Stimulated activated CD4-positive, alpha-beta T cell treated with anti-CD3 and anti-CD28 coated beads, Interleukin-12 subunit alpha, Interleukin-12 subunit beta, amount 100 ng/mL, for 4 hours (primary cell): ENCODE results near the gene UBN2.
"Not testable (repeated sequence)": the region's sequence is repeated elsewhere in the genome, so short reads cannot be mapped to it uniquely, and the experiment has no call there.

ENCODE experiments used
- DNase-seq: peaks from one replicate; pipeline ENCODE4 v3.0.0-alpha.2; 2020

Gene UBN2

DNA sequence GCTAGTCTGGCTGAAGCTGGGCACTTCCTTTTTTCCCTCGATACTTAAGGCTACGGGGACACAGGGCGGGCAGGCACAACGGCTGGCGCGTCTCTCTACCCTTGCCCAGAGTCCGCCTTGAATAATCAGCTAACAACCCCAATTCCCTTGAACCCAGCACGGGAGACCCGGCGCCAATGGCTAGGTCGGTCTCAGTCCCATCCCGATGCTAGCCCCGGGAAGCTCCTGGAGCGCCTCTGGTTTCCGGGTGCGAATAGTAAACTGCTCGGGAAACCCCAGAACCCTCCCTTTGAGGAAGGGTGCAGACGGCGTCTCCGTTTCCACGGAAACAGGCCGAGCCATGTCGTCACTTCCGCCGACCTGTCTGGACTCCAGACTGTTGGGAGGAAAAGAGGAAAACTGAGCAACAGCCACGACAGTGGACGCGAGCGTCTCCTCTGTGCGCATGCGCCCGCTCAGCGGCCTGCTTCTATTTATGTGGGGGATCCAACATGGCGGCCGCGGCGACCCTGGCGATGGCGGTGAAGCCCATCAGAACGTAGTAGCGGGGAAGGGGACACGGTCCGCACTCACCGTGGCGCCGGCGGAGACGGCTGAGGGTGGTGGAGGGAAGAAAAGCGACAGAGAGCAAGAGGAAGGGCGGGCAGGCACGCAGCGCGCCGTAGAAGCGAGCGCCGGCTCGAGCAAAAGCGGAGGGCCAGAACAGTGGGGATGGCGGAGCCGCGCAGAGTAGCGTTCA is at the start of gene UBN2:
Gene UBN2 (plus strand): TSS at position 464 of the 739 bp plus-strand sequence. CDS start 248 bp downstream, at position 712.
- peak; percentile 91 for DNase-seq

DNA sequence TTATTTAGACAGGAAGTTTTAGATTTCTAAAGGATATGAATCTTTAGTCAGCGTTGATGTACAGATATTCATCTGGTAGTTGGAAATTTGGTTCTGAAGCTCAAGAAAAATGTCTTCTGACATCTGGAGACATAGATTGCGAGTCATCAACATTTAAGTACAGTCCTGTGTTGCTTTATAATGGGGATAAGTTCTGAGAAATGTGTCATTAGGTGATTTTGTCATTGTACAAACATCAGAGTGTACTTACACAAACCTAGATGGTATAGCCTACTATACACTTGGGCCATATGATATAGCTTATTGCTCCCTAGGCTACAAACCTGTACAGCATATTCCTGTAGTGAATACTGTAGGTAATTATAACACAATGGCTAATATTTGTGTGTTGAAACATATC is 49.6 kb upstream of the UBN2 start:
- DNase-seq: no peak

DNA sequence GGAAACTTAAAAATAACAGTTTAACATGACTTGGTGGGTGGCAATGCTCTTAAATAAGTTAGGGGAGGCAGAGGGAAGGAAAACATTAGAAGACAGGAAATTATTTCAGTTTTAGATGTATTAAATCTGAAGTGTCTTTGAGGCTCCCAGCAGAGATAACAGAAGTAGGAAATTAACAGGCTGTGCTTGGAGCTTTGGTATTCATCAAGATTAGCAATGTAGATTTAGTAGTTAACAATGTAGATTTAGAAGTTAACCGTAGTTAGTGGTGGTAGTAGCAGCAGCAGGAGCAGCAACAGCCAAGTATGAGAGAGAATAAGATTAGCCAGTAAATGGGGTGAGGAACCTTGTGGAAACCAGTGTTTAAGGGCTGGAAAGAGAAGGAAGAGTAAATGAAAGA is 48.7 kb upstream of the UBN2 start:
- no peak for DNase-seq

DNA sequence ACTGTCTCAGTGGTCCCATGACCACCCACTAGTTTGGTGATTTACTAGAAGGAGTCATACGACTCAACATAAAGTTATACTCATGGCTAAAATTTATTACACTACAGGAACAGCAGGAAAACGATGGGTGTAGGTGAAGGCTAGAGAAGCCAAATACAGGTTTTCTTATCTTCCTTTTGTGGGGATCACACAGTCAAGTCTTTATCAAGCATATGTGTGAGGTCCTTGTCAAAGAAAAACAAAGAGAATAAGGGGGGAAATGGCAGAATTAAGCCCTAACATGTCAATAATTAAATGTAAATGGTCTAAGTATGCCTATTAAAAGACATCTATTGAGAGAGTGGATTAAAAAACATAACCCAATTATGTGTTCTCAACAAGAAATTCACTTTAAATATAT is 47.8 kb upstream of the UBN2 start:
- DNase-seq: no peak

DNA sequence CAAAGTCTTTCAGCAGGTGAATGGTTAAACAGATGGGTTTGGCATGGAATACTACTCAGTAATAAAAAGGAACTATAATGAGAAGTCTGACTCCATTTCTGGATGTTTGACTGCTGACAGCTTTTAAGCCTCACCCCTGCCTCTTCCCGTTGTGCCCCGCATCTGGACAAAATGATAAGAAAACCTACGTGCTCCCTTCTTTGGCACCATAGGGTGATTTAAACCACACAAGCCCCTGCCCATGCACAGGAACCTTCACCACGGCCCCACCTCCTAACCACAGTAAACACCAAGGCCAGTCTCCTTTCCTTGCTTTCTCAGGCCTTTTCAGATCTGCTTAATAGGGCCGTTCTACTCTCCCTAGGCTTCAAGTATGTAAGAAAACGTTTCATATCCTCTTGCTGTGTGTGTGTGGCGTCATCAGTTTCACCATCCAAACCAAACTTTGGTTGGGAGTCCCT is 47.1 kb upstream of the UBN2 start:
- DNase-seq: no peak

DNA sequence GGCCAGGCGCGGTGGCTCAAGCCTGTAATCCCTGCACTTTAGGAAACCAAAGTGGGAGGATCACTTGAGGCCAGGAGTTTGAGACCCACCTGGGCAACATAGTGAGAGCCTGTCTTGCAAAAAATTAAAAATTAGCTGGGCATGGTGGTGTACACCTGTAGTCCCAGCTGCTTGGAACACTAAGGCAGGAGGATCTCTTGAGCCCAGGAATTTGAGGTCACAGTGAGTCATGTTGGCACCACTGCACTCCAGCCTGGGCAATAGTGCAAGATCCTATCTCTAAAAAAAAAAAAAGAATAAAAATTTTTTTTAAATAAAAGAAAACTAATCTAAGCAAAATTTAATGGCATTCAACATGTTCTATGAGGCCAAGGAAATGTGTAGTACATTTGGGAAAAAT is 44.9 kb upstream of the UBN2 start:
- DNase-seq: no peak

DNA sequence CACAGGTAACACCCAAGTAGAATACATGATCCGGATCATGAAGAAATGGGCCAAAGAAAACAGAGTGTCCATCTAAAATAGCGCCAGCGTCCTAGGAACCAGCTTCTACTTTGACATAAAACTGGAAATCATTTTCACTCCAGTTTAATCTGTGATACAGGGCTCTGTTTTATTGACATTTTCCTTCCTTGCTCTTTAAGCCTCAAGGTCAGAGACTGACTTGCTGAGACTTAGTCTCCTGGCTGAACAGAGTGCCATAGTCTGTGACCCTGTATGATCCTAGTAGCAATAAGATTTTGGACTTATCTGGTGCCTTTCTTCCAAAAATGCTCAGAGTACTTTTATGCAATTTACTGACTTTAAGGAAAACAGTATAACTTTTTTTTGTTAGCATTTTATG is 41.7 kb upstream of the UBN2 start:
- DNase-seq: no peak

DNA sequence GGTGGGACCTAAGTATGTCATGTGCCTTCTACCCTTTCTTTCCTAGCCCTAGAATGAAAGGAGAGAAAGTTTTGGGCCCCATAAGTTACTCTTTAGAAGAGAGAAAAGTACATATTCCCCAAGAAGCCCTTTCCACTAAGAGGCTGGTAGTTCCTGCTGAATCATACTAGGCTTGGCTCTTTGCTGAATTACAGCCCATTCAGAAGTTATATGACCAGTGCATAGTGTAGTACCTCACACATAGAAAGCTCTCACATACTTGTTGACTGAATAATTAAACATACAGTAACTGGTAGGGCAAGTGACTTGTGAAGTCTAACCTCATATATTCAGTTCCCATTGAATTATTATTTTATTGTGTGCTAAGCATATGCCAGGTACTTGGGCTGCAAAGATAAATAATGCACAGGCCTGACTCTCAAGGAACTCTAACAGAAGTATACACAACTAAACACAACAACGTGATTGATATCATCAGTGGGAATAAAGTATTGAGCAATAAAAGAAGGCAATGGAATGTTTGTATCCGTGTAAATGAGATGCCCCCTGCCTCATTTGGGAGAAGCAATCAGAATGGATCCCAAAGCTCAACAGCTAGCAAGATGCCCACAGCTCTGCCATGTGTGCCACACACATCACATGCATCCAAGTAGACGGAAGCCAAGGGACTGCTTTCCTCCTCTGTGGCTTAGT is 38.9 kb upstream of the UBN2 start:
- no peak for DNase-seq

DNA sequence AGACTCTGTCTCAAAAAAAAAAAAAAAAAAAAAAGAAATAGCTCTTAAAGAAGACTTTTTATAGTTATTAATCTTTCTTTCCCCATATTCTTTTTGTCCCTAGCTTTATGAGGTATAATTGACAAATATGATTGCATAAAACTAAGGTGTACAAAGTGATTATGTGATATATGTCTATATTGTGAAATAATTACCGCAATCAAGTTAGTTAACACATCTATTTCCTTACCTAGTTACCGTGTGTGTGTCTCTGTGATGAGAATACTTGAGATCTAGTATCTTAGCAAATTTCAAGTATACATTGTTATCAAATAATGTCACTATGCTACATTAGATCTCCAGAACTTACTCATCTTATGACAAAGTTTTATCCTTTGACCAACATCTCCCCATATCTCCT is 30.7 kb upstream of the UBN2 start:
- DNase-seq: no peak

DNA sequence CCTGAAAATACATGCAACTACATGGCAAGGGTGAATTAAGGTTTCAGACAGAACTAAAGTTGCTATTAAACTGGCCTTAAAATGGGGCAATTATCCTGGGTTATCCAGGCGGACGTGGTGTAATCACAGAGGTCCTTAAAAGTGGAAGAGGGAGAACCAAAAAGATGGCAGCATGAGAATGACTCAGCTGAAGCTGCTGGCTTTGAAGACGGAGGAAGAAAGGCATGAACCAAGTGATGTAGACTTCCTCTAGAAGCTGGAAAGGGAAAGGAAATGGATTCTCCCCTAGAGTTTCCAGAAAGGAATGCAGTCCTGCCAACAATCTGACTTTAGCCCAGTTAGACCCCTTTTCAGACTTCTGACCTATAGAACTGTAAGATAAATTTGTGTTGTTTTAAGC is 27.0 kb upstream of the UBN2 start:
- no peak for DNase-seq

DNA sequence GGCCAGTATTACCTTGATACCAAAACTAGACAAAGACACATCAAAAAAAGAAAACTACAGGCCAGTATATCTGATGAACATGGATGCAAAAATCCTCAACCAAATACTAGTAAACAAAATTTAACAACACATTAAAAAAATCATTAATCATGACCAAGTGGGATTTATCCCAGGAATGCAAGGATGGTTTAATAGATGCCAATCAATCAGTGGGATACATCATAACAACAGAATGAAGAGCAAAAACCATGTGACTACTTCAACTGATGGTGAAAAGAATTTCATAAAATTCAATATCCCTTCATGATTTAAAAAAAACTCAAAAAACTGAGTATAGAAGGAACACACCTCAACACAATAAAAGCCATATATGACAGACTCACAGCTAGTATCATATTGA is 25.2 kb upstream of the UBN2 start:
- no peak for DNase-seq

DNA sequence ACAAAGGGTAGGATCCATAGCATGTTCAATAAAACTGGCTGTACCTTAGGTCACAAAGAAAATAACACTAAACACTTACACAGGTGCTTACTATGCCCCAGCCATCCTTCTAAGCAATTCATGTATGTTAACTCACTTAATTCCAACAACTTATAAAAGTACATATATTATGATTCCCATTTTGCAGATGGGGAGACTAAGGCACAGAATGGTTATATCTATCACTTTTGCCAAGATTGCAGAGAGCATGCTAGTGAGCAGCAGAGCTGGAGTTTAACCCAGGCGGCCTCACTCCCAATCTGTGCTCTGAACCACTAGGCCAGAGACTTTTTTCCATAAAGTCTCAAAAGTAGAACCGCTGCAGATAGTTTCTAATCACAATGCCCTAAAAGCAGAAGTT is 18.9 kb upstream of the UBN2 start:
- no peak for DNase-seq

DNA sequence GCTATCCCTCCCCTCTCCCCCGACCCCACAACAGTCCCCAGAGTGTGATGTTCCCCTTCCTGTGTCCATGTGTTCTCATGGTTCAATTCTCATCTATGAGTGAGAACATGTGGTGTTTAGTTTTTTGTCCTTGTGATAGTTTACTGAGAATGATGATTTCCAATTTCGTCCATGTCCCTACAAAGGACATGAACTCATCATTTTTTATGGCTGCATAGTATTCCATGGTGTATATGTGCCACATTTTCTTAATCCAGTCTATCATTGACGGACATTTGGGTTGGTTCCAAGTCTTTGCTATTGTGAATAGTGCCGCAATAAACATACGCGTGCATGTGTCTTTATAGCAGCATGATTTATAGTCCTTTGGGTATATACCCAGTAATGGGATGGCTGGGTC is 17.5 kb upstream of the UBN2 start:
- not testable (repeated sequence) for DNase-seq

DNA sequence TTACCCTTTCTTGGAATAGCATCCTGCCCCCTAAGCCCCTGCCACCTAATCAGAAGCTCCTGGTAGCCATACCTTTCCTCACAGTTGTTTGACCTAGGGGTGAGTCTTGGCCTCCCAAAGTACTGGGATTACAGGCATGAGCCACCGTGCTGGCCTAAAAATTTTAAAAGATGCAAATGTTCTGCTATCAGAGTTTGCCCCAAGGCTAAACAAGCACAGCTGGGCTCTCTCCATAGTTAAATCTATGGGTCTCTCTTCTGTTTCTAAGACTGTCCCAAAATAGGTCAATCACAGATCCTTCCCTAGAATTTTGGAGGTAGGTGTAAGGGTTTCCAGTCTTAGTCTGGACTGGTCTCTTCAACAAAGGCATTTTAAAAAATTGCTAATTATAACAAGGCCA is 12.9 kb upstream of the UBN2 start:
- DNase-seq: no peak

DNA sequence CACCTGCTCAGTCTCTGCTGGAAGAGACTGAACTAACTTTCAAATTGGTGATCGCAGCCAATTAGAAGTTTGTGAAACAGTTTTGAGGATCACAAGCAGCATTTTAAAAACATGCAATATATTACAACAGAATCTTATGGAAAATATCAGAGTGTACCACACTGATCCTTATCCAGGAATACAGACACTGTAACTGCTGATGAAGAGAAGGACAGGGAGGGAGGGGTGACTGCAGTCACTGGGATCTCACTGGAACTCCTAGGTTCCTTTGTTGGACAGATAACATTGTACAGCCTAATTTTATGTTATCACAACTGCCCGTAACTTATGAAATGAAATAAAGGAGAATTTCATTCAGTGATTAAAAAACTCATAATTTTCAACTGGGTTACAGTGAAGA is 6.8 kb upstream of the UBN2 start:
- no peak for DNase-seq

DNA sequence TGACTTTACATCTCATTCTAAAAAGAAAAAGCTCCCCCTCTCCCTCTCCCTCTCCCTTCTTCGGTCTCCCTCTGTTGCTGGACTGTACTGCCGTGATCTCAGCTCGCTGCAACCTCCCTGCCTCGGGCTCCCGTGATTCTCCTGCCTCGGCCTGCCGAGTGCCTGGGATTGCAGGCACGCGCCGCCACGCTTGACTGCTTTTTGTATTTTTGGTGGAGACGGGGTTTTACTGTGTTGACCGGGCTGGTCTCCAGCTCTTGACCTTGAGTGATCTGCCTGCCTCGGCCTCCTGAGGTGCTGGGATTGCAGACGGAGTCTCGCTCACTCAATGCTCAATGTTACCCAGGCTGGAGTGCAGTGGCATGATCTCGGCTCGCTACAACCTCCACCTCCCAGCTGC is 6.2 kb upstream of the UBN2 start:
- DNase-seq: not testable (repeated sequence)

DNA sequence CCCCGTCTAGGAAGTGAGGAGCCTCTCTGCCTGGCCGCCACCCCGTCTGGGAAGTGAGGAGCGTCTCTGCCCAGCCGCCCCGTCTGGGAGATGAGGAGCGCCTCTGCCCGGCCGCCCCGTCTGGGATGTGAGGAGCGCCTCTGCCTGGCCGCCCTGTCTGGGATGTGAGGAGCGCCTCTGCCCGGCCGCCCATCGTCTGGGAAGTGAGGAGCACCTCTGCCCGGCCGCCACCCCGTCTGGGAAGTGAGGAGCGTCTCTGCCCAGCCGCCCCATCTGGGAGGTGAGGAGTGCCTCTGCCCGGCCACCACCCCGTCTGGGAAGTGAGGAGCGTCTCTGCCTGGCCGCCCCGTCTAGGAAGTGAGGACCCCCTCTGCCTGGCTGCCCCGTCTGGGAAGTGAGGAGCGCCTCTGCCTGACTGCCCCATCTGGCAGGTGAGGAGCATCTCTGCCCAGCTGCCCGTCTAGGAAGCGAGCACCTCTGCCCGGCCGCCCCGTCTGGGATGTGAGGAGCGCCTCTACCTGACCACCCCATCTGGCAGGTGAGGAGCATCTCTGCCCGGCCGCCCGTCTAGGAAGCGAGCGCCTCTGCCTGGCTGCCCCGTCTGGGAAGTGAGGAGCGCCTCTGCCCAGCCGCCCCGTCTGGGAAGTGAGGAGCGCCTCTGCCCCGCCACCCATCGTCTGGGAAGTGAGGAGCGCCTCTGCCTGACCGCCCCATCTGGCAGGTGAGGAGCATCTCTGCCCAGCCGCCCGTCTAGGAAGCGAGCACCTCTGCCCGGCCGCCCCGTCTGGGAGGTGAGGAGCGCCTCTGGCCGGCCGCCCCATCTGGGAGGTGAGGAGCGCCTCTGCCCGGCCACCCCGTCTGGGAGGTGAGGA is 5.5 kb upstream of the UBN2 start:
- DNase-seq: not testable (repeated sequence)

DNA sequence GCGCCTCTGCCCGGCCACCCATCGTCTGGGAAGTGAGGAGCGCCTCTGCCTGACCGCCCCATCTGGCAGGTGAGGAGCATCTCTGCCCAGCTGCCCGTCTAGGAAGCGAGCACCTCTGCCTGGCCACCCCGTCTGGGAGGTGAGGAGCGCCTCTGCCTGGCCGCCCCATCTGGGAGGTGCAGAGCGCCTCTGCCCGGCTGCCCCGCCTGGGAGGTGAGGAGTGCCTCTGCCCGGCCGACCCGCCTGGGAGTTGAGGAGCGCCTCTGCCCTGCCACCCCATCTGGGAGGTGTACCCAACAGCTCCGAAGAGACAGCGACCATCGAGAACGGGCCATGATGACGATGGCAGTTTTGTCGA is 4.9 kb upstream of the UBN2 start:
- DNase-seq: not testable (repeated sequence)

DNA sequence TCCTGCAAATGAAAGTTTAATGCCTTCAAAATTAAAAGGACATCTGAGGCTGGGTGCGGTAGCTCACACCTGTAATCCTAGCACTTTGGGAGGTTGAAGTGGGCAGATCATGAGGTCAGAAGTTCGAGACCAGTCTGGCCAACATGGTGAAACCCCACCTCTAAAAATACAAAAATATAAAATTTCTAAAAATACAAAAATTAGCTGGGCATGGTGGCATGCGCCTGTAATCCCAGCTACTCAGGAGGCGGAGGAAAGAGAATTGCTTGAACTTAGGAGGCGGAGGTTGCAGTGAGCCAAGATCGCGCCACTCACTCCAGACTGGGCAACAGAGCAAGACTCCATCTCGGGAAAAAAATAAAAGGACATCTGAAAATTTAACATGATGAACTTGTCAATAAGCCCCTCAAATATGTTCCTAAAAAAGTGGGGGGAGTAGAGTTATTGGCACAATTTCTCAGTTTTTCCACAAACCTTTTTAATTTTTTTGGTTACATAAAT is 4.0 kb upstream of the UBN2 start:
- not testable (repeated sequence) for DNase-seq

DNA sequence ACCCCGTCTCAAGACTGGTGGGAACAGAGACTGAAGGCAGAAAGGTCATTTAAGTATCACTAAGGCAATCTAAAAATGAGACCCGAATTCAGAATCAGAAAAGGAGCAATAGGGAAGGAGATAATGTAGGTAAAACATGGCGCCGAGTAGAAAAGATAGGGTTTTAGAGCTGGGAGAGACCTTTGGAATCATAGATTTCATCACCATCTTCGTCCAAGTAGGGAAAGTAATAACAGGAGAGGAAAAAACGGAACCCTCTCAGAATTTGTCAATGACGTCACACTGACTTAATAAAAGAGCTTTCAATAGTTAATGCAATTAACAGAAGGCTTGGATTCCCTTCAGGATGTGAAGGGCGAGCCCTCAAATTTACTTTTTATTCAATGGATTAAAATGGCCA is 1.0 kb upstream of the UBN2 start:
- no peak for DNase-seq

DNA sequence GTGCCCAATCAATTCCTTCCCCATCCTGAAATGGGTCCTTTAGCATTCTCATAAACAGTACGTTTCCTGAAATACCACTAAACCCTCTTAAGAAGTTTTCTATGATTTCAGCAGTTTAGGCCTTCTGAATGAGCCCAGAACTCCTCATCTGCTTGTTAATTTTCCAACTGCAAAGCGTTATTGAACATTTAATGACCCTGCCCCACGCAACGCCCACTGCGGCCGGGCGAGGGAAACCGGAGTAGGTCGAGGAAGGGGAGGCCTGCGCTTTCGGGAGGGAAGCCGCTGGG is 608 bp upstream of the UBN2 start:
- DNase-seq: no peak

DNA sequence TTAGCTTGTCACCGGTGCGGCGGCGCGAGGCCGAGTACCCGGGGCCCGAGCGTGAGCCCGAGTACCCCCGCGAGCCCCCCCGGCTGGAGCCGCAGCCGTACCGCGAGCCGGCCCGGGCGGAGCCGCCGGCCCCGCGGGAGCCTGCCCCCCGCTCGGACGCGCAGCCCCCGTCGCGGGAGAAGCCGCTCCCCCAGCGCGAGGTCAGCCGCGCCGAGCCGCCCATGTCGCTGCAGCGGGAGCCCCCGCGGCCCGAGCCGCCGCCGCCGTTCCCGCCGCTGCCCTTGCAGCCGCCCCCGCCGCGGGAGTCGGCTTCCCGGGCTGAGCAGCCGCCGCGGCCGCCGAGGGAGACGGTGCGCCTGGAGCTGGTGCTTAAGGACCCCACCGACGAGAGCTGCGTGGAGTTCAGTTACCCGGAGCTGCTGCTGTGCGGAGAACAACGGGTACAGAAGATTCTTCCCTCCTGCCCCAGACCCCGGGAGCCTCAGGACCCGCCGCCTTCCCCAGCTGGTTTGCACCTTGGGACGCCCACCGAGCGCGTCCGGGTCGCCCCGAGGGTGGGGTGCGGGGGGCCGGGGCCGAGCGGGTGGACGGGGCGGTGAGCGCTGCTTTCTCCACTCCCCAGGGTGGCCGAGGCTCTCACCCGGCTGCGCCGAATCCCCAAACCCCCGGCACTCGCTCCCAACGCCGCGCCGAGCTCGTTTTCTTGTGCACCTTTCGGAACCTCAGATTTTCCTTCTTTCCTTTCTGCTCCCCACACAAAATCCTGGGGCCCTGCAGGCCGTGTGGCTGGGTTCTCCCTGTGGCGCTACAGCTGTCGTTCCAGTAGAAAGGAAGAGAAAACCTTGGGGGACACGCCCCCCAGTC is 708 bp downstream of the UBN2 start:
- DNase-seq: peak; percentile 10

DNA sequence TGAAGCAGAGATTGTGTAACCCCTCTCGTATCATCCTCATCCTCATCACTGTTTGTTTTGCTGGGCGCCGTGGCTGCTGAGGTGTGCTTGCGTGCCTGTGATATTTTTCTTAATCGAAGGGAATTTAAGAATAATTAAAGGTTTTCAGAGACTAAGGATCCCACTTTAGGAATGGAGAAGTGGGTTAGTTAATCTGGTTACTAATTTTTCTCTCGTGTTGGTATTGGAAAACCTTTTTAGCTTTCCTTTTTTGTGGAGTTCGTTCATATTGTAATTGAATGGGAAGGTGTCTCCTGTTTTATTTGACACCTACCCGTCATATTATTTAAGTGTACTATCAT is 1.3 kb downstream of the UBN2 start:
- DNase-seq: no peak
